ENCODE measurements around the gene NDUFB3.
A peak's percentile ranks its signal among the peaks of the same experiment; 100 is the strongest.
"Not testable (repeated sequence)": the region's sequence is repeated elsewhere in the genome, so short reads cannot be mapped to it uniquely, and the experiment has no call there.

NDUFB3 gene

GRCh38 chr2:201100497-201100896, 28.7 kb downstream of the NDUFB3 start:
- no peak for DNase-seq

- no peak for DNase-seq
Observed at GRCh38 chr2:201105759-201106158, 34.0 kb downstream of the NDUFB3 start.

- DNase-seq = no peak
Observed at GRCh38 chr2:201107624-201108023, 35.8 kb downstream of the NDUFB3 start.

- DNase-seq = no peak
Observed at GRCh38 chr2:201108341-201108740, 36.5 kb downstream of the NDUFB3 start.

GRCh38 chr2:201109186-201109585, 37.4 kb downstream of the NDUFB3 start:
- DNase-seq = no peak

- DNase-seq = no peak
Observed at GRCh38 chr2:201110615-201111014, 38.8 kb downstream of the NDUFB3 start.

GRCh38 chr2:201111096-201111495, 39.3 kb downstream of the NDUFB3 start:
- DNase-seq = no peak

GRCh38 chr2:201114350-201114749, 42.5 kb downstream of the NDUFB3 start:
- no peak for DNase-seq

GRCh38 chr2:201114846-201115245, 43.0 kb downstream of the NDUFB3 start:
- no peak for DNase-seq

GRCh38 chr2:201116115-201116958, 44.5 kb downstream of the NDUFB3 start, which contains the start of gene CFLAR:
Gene CFLAR (plus strand): TSS chr2:201116164. CDS start chr2:201129866, 13,702 bp downstream.
- peak; percentile 38 for DNase-seq

GRCh38 chr2:201116959-201117734, 45.3 kb downstream of the NDUFB3 start:
- DNase-seq = peak; percentile 57

GRCh38 chr2:201117735-201118094, 45.9 kb downstream of the NDUFB3 start:
- not testable (repeated sequence) for DNase-seq

- DNase-seq = peak; percentile 16
Observed at GRCh38 chr2:201118121-201118960, 46.5 kb downstream of the NDUFB3 start.

- DNase-seq = peak; percentile 16
Observed at GRCh38 chr2:201118961-201119854, 47.4 kb downstream of the NDUFB3 start.

- DNase-seq = no peak
Observed at GRCh38 chr2:201122276-201122675, 50.5 kb downstream of the NDUFB3 start.

- no peak for DNase-seq
Observed at GRCh38 chr2:201126308-201127151, 54.7 kb downstream of the NDUFB3 start.

GRCh38 chr2:201127152-201127511, 55.3 kb downstream of the NDUFB3 start:
- no peak for DNase-seq

- no peak for DNase-seq
Observed at GRCh38 chr2:201127570-201127969, 55.8 kb downstream of the NDUFB3 start.

GRCh38 chr2:201128033-201128432, 56.2 kb downstream of the NDUFB3 start:
- DNase-seq = no peak

GRCh38 chr2:201128933-201129505, 57.2 kb downstream of the NDUFB3 start:
- DNase-seq = no peak
